ENCODE data around the gene ASPN.

The ASPN gene

DNA sequence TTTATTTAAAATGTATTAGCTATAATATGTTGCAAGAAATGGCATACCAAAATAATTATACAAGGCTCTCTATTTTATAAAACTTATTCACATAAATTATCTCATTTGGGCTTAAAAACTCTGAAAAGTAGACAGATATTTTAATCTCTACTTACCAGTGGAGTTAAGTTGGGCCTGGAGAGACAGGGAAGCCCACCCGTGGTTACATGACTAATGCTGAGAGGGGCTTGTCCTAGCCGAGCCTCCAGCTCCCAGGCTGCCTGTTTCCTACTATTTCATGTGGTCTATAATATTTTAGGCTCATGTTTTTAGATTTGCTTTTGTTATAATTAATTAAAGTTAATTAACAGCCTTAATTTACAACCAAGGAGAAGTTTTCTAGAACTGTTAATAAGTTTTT lies 20.9 kb upstream of the ASPN start:
- Histone ChIP-seq H3K27me3 (ENCODE audit: control insufficient read depth, insufficient read depth, low read length) (no peaks in the 10 kb centered on the region), H3K9ac (ENCODE audit: low read length) (no peak overlapping the region), H3K36me3 (ENCODE audit: control insufficient read depth, low read depth, low read length) (no peaks in the 10 kb centered on the region), H3K27ac (ENCODE audit: low read length) (no peak overlapping the region), H3K9me3 (ENCODE audit: control insufficient read depth, low read depth, low read length) (no peaks in the 10 kb centered on the region), H3K4me3 (ENCODE audit: low read length) (no peak overlapping the region), H3K4me1 (ENCODE audit: control insufficient read depth, low read depth, low read length) (peaks cover 8% of the 10 kb centered on the region)

DNA sequence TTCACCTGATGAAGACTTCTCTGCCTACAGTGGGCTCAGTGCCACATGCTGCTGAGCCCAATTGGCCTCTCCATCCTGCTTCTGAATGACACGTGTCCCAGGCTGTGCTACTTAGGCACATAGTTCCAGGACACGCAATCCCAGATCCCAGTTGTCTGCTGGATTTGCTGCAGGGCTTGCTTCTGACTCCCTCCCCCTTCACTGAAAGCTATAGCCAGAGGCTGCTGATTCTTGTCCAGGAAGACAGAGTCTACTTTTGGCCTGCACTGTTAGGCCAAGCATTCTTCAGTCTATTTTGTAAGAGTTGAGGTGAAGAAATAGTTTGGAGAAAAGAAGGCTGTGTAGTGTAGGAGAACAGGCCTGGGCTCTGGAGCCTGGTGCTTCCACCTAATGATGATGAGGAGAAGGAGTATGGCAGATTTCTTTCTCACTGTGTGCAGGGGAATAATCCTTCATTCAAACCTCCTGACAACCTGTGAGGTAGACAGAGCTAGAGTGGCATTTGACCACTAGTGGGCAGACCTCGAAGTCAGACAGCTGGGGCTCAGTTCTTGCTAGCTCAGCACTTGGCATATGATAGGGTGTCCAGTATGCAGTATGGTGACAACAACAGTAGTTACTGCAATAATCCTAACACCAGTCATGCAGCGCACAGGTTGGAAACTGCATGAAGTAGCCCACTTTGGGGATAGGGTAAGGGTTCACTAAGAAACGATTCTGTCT lies 19.5 kb upstream of the ASPN start:
- Histone ChIP-seq H3K9me3 (ENCODE audit: control insufficient read depth, low read depth, low read length) (no peaks in the 10 kb centered on the region), H3K4me3 (ENCODE audit: low read length) (no peak overlapping the region), H3K36me3 (ENCODE audit: control insufficient read depth, low read depth, low read length) (no peaks in the 10 kb centered on the region), H3K27me3 (ENCODE audit: control insufficient read depth, insufficient read depth, low read length) (no peaks in the 10 kb centered on the region), H3K4me1 (ENCODE audit: control insufficient read depth, low read depth, low read length) (peaks cover 8% of the 10 kb centered on the region), H3K27ac (ENCODE audit: low read length) (no peak overlapping the region), H3K9ac (ENCODE audit: low read length) (no peak overlapping the region)

DNA sequence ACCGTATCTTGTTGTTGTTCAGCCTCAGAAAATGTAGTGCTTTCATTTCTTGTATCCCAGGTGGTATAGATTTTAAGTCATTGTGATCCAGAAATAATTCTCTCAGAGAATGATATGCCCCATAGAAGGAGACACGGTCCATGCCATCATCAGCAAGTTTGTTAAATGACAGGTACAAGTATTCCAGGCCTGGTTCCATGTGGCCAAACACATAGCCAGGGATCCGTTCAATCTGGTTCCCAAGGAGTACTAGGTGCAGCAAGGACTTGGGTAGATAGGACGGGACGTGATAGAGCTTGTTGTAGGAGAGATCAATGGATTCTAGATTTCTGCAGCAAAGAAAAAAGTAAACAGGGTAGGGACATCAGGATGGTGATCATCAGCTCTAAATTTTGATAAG lies 18.4 kb upstream of the ASPN start:
- Histone ChIP-seq H3K27me3 (ENCODE audit: control insufficient read depth, insufficient read depth, low read length) (no peaks in the 10 kb centered on the region), H3K36me3 (ENCODE audit: control insufficient read depth, low read depth, low read length) (no peaks in the 10 kb centered on the region), H3K9me3 (ENCODE audit: control insufficient read depth, low read depth, low read length) (no peaks in the 10 kb centered on the region), H3K4me1 (ENCODE audit: control insufficient read depth, low read depth, low read length) (peaks cover 8% of the 10 kb centered on the region), H3K27ac (ENCODE audit: low read length) (no peak overlapping the region), H3K9ac (ENCODE audit: low read length) (no peak overlapping the region), H3K4me3 (ENCODE audit: low read length) (no peak overlapping the region)

DNA sequence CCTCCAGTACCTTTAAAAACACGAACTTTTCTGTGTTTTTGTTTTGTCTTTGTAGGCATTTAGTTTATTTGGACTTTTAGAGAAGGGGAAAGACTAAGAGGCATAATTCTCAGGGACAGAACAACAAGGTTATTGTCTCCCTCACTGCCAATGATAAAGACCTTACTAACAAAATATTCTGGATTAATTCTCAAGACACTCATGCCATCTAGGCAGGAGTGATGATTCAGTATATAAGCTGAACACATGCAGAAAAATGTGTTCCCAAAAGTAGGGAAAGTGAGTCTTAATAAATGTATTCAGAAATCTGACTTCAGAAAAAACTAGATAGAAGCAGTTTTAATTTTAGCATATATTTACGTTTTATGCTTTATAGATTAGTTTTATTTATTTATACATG lies 17.4 kb upstream of the ASPN start:
- H3K36me3 ChIP-seq (ENCODE audit: control insufficient read depth, low read depth, low read length) = no peaks in the 10 kb centered on the region
- H3K4me3 ChIP-seq (ENCODE audit: low read length) = no peak overlapping the region
- no peaks in the 10 kb centered on the region for H3K27me3 ChIP-seq (ENCODE audit: control insufficient read depth, insufficient read depth, low read length)
- peaks cover 8% of the 10 kb centered on the region for H3K4me1 ChIP-seq (ENCODE audit: control insufficient read depth, low read depth, low read length)
- H3K9me3 ChIP-seq (ENCODE audit: control insufficient read depth, low read depth, low read length) = no peaks in the 10 kb centered on the region
- no peak overlapping the region for H3K9ac ChIP-seq (ENCODE audit: low read length)
- no peak overlapping the region for H3K27ac ChIP-seq (ENCODE audit: low read length)

DNA sequence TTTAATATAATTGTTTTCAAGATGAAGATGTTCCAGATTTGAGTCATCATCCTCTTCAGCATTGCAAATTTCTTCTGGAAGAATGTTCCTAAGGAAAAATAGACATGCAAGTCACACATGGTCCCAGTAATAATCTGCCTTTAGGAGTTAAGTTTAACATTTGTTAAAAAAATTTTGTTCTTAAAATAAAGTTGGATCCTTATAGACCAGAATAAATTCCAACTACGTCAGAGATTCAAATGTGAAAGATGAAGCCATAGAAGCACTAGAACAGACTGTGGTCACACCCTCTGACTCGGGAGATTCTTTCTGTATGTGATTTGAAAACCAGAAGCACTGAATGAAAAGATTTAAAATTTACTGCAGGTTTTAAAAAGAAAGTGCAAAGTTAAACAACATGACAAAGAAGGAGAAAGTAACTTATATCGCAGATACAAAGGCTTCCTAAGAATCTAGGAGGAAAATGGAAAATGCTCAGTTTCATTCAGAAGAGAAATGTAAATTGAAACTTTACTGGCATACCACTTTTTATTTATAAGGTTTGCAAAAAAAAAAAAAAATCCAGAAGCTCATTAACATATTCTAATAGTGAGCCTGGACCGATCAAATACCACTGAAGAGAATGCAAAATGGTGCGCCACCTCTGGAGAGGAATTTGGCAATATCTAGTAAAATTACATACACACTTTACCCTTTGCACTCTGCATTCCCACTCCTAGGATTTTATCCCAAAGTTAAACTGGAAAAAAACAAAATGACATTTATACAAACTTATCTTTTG lies 14.3 kb upstream of the ASPN start:
- Histone ChIP-seq H3K27ac (ENCODE audit: low read length) (no peak overlapping the region), H3K4me3 (ENCODE audit: low read length) (no peak overlapping the region), H3K4me1 (ENCODE audit: control insufficient read depth, low read depth, low read length) (peaks cover 3% of the 10 kb centered on the region), H3K9ac (ENCODE audit: low read length) (no peak overlapping the region), H3K9me3 (ENCODE audit: control insufficient read depth, low read depth, low read length) (no peaks in the 10 kb centered on the region), H3K36me3 (ENCODE audit: control insufficient read depth, low read depth, low read length) (no peaks in the 10 kb centered on the region), H3K27me3 (ENCODE audit: control insufficient read depth, insufficient read depth, low read length) (no peaks in the 10 kb centered on the region)

DNA sequence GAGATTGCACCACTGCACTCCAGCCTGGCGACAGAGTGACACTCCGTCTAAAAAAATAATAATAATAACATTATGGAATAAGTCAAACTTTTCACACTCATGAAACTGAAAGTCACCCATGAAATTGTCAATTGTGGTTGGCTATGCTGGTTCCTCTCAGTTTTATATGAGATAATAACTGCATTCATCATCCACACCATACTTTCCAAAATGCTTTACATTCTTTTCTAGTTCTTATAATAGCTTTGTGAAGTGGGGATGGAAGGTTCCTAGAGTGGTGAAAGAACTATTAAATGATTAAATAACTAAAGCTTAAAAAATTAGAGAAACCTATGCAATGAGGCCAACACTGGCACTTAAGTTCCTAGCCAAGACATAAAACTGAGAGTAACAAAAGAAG lies 12.6 kb upstream of the ASPN start:
- Histone ChIP-seq H3K4me1 (ENCODE audit: control insufficient read depth, low read depth, low read length) (peaks cover 3% of the 10 kb centered on the region), H3K4me3 (ENCODE audit: low read length) (no peak overlapping the region), H3K9ac (ENCODE audit: low read length) (no peak overlapping the region), H3K36me3 (ENCODE audit: control insufficient read depth, low read depth, low read length) (no peaks in the 10 kb centered on the region), H3K27ac (ENCODE audit: low read length) (no peak overlapping the region), H3K9me3 (ENCODE audit: control insufficient read depth, low read depth, low read length) (no peaks in the 10 kb centered on the region), H3K27me3 (ENCODE audit: control insufficient read depth, insufficient read depth, low read length) (no peaks in the 10 kb centered on the region)

DNA sequence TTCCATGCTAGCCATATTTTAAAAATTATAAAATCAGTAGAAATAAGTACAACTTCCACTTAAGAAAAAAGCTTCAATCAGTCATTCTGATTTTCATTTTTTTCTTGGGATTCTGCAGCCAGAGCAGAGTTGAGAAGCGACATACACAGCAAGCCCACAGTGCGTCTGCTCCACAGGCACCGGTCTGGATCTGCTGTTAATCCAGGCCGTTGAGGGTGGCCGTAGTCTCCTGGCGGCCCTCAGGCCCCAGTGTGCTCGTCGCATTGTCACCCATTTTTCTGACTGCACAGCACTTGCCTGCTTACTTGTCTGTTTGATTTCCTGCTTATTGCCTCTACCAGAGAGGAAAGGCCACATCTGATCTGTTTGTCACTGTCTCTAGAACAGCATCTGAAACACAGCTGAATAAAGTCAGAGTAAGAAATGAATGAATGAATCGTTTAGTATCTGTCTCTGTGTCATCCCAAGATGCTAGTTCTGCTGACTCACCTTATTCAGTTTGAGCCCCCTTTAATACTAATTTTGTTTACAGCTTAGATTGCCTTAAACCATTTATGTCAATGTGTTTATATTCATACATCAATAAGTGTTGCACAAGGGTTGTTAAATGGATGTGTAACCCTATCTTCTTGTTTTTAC lies 11.6 kb upstream of the ASPN start:
- Histone ChIP-seq H3K4me1 (ENCODE audit: control insufficient read depth, low read depth, low read length) (peaks cover under 1% of the 10 kb centered on the region), H3K27ac (ENCODE audit: low read length) (no peak overlapping the region), H3K36me3 (ENCODE audit: control insufficient read depth, low read depth, low read length) (no peaks in the 10 kb centered on the region), H3K4me3 (ENCODE audit: low read length) (no peak overlapping the region), H3K9me3 (ENCODE audit: control insufficient read depth, low read depth, low read length) (no peaks in the 10 kb centered on the region), H3K9ac (ENCODE audit: low read length) (no peak overlapping the region), H3K27me3 (ENCODE audit: control insufficient read depth, insufficient read depth, low read length) (no peaks in the 10 kb centered on the region)

DNA sequence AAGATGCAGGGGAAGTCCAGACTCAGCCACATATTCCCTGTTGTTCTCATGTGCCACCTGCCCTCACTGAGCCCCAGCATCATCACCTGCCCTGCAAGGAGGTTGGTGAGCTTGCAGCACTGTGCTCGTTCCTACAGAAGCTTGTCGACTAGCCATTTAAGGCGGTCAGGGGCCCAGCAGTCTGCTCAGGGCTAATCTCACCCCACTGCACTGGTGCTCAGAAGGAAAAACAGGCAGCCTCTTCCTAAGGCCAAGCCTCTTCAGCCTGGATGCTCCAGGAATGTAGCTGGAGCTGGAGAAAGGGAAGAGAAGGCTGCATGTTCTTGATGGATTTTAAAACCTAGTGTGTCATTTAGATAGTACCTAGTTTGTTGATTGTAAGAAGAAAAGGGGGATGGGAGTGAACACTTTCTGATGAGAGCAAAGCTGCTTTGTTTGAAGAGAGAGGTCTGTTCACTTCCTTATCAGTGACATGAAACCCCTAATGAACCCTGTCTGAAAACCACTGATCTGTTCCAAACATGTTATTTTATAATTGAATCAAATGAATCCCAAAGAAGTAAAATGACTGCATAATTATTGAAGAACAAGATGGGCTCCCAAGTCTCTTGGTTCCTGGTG lies 10.6 kb upstream of the ASPN start:
- Histone ChIP-seq H3K27ac (ENCODE audit: low read length) (no peak overlapping the region), H3K4me1 (ENCODE audit: control insufficient read depth, low read depth, low read length) (no peaks in the 10 kb centered on the region), H3K36me3 (ENCODE audit: control insufficient read depth, low read depth, low read length) (no peaks in the 10 kb centered on the region)

DNA sequence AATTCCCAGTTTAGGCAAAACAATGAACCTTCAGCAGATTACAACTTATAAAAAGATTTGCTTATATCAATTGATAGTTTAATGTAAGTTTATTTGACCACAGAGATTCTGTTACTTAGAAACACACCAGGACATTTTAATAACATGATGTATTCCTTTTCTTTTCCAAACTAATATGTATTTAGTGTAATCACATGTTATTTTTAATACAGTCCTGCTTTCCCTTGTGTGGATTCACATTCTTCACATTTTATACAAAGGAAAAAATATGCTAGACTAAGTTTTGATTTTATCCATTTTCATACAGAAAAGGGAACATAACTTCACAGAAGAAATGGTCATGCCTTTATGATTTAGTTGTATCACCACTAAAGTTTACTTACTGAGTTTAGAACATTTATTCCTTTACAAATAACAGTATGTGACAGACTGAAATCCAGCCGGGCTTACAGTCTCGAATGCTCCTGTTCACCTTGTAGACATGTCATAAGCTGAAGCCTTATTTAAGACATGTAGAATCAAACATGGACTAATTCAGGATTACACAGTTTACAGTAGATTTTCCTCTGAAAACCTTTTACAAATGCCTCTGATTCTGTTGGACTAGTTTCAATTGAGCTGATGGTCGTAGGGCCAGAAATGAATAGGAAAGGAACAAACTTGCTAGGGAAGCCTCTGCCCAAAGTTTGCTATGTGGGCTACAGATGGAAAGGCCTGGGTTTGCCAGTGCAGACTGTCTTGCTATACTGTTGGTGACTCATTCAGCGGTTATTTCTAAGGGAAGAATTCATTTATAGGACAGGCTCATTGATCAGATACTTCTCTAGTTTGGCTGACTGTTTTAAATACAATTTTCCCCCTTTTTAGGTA lies 6.6 kb upstream of the ASPN start:
- Histone ChIP-seq H3K27me3 (ENCODE audit: control insufficient read depth, insufficient read depth, low read length) (no peaks in the 10 kb centered on the region), H3K36me3 (ENCODE audit: control insufficient read depth, low read depth, low read length) (no peaks in the 10 kb centered on the region), H3K27ac (ENCODE audit: low read length) (no peak overlapping the region), H3K4me3 (ENCODE audit: low read length) (no peak overlapping the region), H3K4me1 (ENCODE audit: control insufficient read depth, low read depth, low read length) (no peaks in the 10 kb centered on the region), H3K9ac (ENCODE audit: low read length) (no peak overlapping the region), H3K9me3 (ENCODE audit: control insufficient read depth, low read depth, low read length) (no peaks in the 10 kb centered on the region)

More for the DNA sequence above, 10.6 kb upstream of the ASPN start:
- H3K9me3 ChIP-seq (ENCODE audit: control insufficient read depth, low read depth, low read length) = no peaks in the 10 kb centered on the region
- H3K9ac ChIP-seq (ENCODE audit: low read length) = no peak overlapping the region
- no peaks in the 10 kb centered on the region for H3K27me3 ChIP-seq (ENCODE audit: control insufficient read depth, insufficient read depth, low read length)
- H3K4me3 ChIP-seq (ENCODE audit: low read length) = no peak overlapping the region

DNA sequence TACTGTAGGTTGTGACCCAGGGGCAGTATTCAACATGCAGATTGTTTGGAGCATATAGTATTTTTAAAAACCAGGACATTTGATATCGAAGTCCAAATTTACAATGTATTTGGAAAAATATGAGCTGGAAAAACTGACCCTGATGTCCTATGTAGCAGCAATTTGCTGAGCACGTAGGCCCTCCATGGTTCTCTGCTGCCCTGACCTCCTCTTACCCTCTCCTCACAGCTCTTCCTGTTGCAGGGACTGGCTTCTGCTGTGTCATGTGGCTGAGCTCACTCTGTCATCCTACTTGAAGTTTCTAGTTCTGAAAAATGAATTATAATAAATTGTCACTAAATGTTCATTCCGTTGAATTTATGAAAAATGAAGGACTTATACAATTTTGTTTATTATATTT lies 4.1 kb upstream of the ASPN start:
- no peaks in the 10 kb centered on the region for H3K4me1 ChIP-seq (ENCODE audit: control insufficient read depth, low read depth, low read length)

DNA sequence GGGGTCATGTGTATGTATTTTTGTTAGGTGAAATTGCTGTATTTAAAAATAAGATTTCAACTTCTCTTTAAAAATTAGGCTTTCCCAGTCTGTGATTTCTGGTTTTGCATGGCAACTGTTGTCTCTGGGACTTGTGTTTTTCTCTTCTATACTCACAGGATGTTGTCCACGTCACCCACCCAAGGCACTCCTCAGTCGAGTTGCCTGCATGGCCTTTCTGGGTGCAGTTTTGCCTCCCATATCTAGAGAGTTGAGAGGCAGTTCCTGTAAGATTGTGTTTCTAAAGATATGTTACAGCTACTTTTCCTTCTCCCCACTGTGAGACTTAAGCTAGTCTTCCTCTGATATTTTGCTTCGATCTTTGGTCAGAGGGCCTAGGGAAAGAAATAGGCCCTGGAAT lies 2.3 kb upstream of the ASPN start:
- no peak overlapping the region for H3K9ac ChIP-seq (ENCODE audit: low read length)
- H3K36me3 ChIP-seq (ENCODE audit: control insufficient read depth, low read depth, low read length) = no peaks in the 10 kb centered on the region
- H3K9me3 ChIP-seq (ENCODE audit: control insufficient read depth, low read depth, low read length) = no peaks in the 10 kb centered on the region
- H3K4me1 ChIP-seq (ENCODE audit: control insufficient read depth, low read depth, low read length) = peaks cover 12% of the 10 kb centered on the region
- no peak overlapping the region for H3K27ac ChIP-seq (ENCODE audit: low read length)
- no peaks in the 10 kb centered on the region for H3K27me3 ChIP-seq (ENCODE audit: control insufficient read depth, insufficient read depth, low read length)
- no peak overlapping the region for H3K4me3 ChIP-seq (ENCODE audit: low read length)

More for the DNA sequence above, 4.1 kb upstream of the ASPN start:
- Histone ChIP-seq H3K36me3 (ENCODE audit: control insufficient read depth, low read depth, low read length) (no peaks in the 10 kb centered on the region), H3K9ac (ENCODE audit: low read length) (no peak overlapping the region), H3K27me3 (ENCODE audit: control insufficient read depth, insufficient read depth, low read length) (no peaks in the 10 kb centered on the region), H3K4me3 (ENCODE audit: low read length) (no peak overlapping the region), H3K27ac (ENCODE audit: low read length) (no peak overlapping the region), H3K9me3 (ENCODE audit: control insufficient read depth, low read depth, low read length) (no peaks in the 10 kb centered on the region)
